ENCODE measurements around the gene CLEC9A. TPM values are rescaled to one million over a fixed set of nuclear protein-coding genes. Genes with fewer than 3 reads are reported as not detected.

CLEC9A gene
- total RNA-seq, 8 experiments from 2014 or later: 0.13 to 0.93 (median 0.39) TPM; not detected in 4

DNA sequence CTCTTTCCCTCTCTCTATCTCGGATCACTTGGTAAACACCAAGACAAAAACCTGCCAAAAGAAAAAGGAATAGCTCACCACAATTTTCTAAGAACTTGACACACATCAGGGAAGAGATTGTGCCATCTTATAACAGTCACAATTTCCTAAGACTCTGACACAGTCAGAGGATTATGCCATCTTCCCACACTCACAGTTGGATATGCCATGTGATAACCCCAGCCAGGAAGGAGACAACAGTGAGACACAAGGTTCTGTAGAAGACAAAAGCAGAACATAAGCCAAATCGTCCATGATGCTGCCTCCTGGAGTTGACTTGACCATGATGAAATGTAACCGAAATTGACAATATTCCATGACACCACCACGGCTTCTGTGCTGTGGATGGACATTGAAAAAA is 2.8 kb upstream of the CLEC9A start:
- in situ Hi-C loops (cut with MboI; ENCODE audit: low pct_unique_long_range_greater_than_20kb in 2 of 9, low sequenced_read_pairs in 9 of 9, unreplicated experiment in 9 of 9): loop anchor here in 2 of 9 experiments (25.0 kb wide), 1 partner anchor 110 kb away; the partner anchor contains the start of gene CLEC7A (in 2 of the 2)
- peak in 1 of 8 experiments; percentile 65 for ATAC-seq (replicated peaks in 6 of 8)
- no peaks in the 10 kb centered on the region for H3K4me1 ChIP-seq (replicated peaks in 1 of 2)
- H3K4me3 ChIP-seq: no peak overlapping the region
- 9 to 100% (median 67%) methylated on average over 1 to 4 of the region's 4 CpGs; no CpG with 5 or more reads in 1 of the 10 experiments for WGBS, 10 experiments
- H3K27ac ChIP-seq: no peak overlapping the region

DNA sequence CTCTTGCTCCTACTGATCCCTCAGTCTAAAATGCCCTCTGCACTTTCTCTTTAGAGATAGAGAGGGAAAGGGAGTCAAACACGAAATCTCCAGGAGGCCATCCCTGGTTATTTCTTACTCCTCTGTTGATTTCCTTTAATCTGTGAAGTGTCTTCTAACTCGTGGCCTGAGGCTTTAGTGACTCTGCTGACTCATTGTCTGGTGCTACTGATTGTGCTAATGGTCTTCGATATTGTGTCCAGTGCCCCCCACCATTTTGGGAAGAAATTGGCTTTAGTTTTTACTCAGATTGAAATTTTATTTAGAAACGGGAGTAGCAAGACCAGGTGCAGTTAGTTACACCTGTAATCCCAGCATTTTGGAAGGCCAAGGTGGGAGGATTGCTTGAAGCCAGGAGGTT is 839 bp downstream of the CLEC9A start:
- Histone ChIP-seq H3K27ac (no peak overlapping the region), H3K4me3 (no peak overlapping the region), H3K4me1 (replicated peaks in 1 of 2) (no peaks in the 10 kb centered on the region)
- in situ Hi-C loops (cut with MboI; ENCODE audit: low pct_unique_long_range_greater_than_20kb in 2 of 9, low sequenced_read_pairs in 9 of 9, unreplicated experiment in 9 of 9): loop anchor here in 3 of 9 experiments (5.0 to 25.0 kb wide), 2 partner anchors 101 to 106 kb away; partner anchors contain the start of gene CLEC7A (in 3 of the 3)
- peak in 2 of 8 experiments; percentile 16 to 20 for ATAC-seq (replicated peaks in 6 of 8)
- 56 to 100% (median 83%) methylated on average over 1 to 4 of the region's 4 CpGs; no CpG with 5 or more reads in 3 of the 10 experiments for WGBS, 10 experiments

DNA sequence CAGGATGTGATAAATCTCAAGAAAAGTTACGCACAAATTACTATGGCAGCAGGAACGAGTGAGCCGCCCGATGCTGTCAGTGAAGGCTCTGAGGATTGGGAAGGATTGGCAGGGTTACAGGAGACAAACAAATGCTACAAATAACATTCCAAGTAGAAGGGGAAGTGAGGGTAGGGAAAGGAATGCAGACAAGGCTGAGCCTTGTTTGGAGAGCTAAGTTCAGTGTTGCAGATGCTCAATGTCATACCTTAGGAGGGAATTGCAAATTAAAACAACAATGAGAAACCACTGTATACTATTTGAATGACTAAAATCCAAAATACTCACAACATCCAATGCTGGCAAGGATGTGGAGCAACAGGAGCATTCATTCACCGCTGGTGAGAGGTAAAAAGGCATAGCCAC is 1.3 kb downstream of the CLEC9A start:
- peak in 2 of 8 experiments; percentile 23 to 41 for ATAC-seq (replicated peaks in 6 of 8)
- H3K4me3 ChIP-seq: no peak overlapping the region
- no peak overlapping the region for H3K27ac ChIP-seq
- WGBS, 10 experiments: 37 to 97% (median 87%) methylated on average over 4 to 5 of the region's 5 CpGs; no CpG with 5 or more reads in 2 of the 10 experiments
- in situ Hi-C loops (cut with MboI; ENCODE audit: low pct_unique_long_range_greater_than_20kb in 2 of 9, low sequenced_read_pairs in 9 of 9, unreplicated experiment in 9 of 9): loop anchor here in 3 of 9 experiments (5.0 to 25.0 kb wide), 2 partner anchors 101 to 106 kb away; partner anchors contain the start of gene CLEC7A (in 3 of the 3)
- no peaks in the 10 kb centered on the region for H3K4me1 ChIP-seq (replicated peaks in 1 of 2)

GRCh38 chr12:10033783-10034545 is 3.5 kb downstream of the CLEC9A start:
- ATAC-seq (replicated peaks in 6 of 8): peak in 2 of 8 experiments; percentile 36 to 38
- in situ Hi-C loops (cut with MboI; ENCODE audit: low pct_unique_long_range_greater_than_20kb in 2 of 9, low sequenced_read_pairs in 9 of 9, unreplicated experiment in 9 of 9): loop anchor here in 3 of 9 experiments (5.0 to 25.0 kb wide), 2 partner anchors 98 to 103 kb away; partner anchors contain the start of gene CLEC7A (in 3 of the 3)
- WGBS, 10 experiments: 0 to 100% (median 72%) methylated on average over 1 of the region's 1 CpG
- Histone ChIP-seq H3K27ac (no peak overlapping the region), H3K4me1 (replicated peaks in 1 of 2) (no peaks in the 10 kb centered on the region), H3K4me3 (no peak overlapping the region)

DNA sequence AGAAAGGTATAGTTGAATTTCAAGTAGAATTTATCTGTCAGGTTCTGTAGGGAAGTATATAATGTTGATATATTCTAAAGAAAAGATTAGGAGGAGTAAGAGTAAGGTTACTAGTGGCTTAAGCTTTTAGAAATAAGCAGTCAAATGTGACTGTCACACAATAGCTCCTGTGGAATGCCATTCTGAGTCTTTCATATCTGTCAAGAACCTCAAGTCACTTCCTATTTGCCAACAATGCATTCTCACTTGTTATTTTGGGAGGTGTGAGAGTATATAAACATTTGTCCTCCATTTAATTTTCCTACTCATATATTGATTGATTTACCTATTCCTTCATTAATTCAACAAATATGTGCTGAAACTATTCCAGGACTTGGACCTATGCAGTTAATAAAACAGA is 11.7 kb downstream of the CLEC9A start:
- in situ Hi-C loops (cut with MboI; ENCODE audit: low pct_unique_long_range_greater_than_20kb in 2 of 9, low sequenced_read_pairs in 9 of 9, unreplicated experiment in 9 of 9): loop anchor here in 2 of 9 experiments (25.0 kb wide), 1 partner anchor 95 kb away; the partner anchor contains the start of gene CLEC7A (in 2 of the 2)

GRCh38 chr12:10048526-10048925 is 18.0 kb downstream of the CLEC9A start:
- no peak for ATAC-seq (replicated peaks in 6 of 8)
- H3K4me1 ChIP-seq (replicated peaks in 1 of 2): no peaks in the 10 kb centered on the region
- H3K4me3 ChIP-seq: no peak overlapping the region
- in situ Hi-C loops (cut with MboI; ENCODE audit: low pct_unique_long_range_greater_than_20kb in 2 of 9, low sequenced_read_pairs in 9 of 9, unreplicated experiment in 9 of 9): loop anchor here in 2 of 9 experiments (25.0 kb wide), 1 partner anchor 89 kb away; the partner anchor contains the start of gene CLEC7A (in 2 of the 2)
- H3K27ac ChIP-seq: no peak overlapping the region
- 40 to 94% (median 70%) methylated on average over 1 to 3 of the region's 3 CpGs for WGBS, 10 experiments

More for the DNA sequence above, 11.7 kb downstream of the CLEC9A start:
- no peak for ATAC-seq (replicated peaks in 6 of 8)
- no peak overlapping the region for H3K4me3 ChIP-seq
- no peak overlapping the region for H3K27ac ChIP-seq
- no peaks in the 10 kb centered on the region for H3K4me1 ChIP-seq (replicated peaks in 1 of 2)

- no peak for ATAC-seq (replicated peaks in 6 of 8)
- Histone ChIP-seq H3K4me1 (replicated peaks in 1 of 2) (no peaks in the 10 kb centered on the region), H3K4me3 (no peak overlapping the region), H3K27ac (no peak overlapping the region)
- WGBS, 10 experiments: 33 to 96% (median 78%) methylated on average over 1 to 7 of the region's 7 CpGs
- in situ Hi-C loops (cut with MboI; ENCODE audit: low pct_unique_long_range_greater_than_20kb in 2 of 9, low sequenced_read_pairs in 9 of 9, unreplicated experiment in 9 of 9): no loop called here
Measured at GRCh38 chr12:10052193-10052913, 21.9 kb downstream of the CLEC9A start.

DNA sequence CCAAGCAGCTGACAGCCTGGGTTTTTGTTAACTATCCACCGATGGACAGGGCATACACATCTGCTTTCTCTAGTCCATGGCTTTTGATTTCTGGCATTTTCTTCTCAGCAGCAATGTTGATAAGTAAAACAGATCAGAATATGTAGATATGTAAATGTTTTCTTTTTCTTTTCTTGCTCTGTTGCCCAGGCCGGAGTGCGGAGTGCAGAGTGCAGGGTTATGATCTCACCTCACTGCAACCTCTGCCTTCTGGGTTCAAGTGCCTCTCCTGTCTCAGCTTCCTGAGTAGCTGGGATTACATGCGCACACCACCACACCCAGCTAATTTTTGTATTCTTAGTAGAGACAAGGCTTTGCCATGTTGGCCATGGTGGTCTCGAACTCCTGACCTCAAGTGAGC is 27.9 kb downstream of the CLEC9A start:
- 60 to 100% (median 92%) methylated on average over 1 to 5 of the region's 5 CpGs; no CpG with 5 or more reads in 3 of the 10 experiments for WGBS, 10 experiments
- Histone ChIP-seq H3K27ac (no peak overlapping the region), H3K4me1 (replicated peaks in 1 of 2) (no peaks in the 10 kb centered on the region), H3K4me3 (no peak overlapping the region)
- ATAC-seq (replicated peaks in 6 of 8): peak in 3 of 8 experiments; percentile 19 to 60 (median 55)
- in situ Hi-C loops (cut with MboI; ENCODE audit: low pct_unique_long_range_greater_than_20kb in 2 of 9, low sequenced_read_pairs in 9 of 9, unreplicated experiment in 9 of 9): no loop called here

DNA sequence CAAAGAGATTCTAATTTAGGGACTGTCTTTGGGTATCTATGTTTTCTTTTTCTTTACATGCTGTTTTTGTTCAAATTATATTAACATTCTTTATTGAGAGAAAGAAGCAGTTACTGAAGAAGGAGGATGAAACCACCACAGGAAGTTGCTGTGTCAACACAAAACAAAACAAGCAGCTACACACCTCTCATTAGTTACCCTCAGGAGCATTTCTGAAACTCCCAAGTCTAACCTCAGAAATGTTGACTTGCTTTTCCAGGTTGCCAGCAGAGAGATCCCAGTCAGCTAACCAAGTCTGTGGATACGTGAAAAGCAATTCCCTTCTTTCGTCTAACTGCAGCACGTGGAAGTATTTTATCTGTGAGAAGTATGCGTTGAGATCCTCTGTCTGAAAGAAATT is 34.8 kb downstream of the CLEC9A start:
- WGBS, 10 experiments: 49 to 100% (median 91%) methylated on average over 1 to 4 of the region's 4 CpGs; no CpG with 5 or more reads in 3 of the 10 experiments
- ATAC-seq (replicated peaks in 6 of 8): no peak
- in situ Hi-C loops (cut with MboI; ENCODE audit: low pct_unique_long_range_greater_than_20kb in 2 of 9, low sequenced_read_pairs in 9 of 9, unreplicated experiment in 9 of 9): no loop called here
- Histone ChIP-seq H3K27ac (no peak overlapping the region), H3K4me1 (replicated peaks in 1 of 2) (no peaks in the 10 kb centered on the region), H3K4me3 (no peak overlapping the region)

DNA sequence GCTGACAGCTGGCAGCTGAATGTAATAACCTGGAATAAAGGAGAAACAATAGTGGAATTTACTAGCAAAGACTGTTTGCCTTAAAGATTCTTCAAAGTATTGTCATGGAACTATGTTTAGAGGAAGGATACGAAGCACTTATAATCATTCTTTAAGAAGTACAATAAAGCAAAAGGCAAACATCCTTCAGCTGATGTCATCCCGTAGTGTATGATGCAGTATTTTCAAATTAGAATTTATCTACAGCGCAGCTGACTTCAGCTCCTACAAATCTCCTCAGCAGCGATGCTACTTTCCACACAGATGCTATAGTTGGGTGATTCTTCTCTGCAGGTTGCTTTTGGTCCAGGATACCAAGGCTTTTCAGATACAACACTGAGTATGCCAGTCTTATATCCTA is 36.8 kb downstream of the CLEC9A start:
- WGBS, 10 experiments: 56 to 100% (median 74%) methylated on average over 1 to 4 of the region's 4 CpGs
- Histone ChIP-seq H3K27ac (no peak overlapping the region), H3K4me3 (no peak overlapping the region), H3K4me1 (replicated peaks in 1 of 2) (no peaks in the 10 kb centered on the region)
- peak in 1 of 8 experiments; percentile 66 for ATAC-seq (replicated peaks in 6 of 8)
- in situ Hi-C loops (cut with MboI; ENCODE audit: low pct_unique_long_range_greater_than_20kb in 2 of 9, low sequenced_read_pairs in 9 of 9, unreplicated experiment in 9 of 9): no loop called here

GRCh38 chr12:10067942-10068341 is 37.5 kb downstream of the CLEC9A start:
- H3K27ac ChIP-seq: no peak overlapping the region
- WGBS, 10 experiments: 39 to 100% (median 65%) methylated on average over 1 to 3 of the region's 3 CpGs; no CpG with 5 or more reads in 1 of the 10 experiments
- no peak for ATAC-seq (replicated peaks in 6 of 8)

DNA sequence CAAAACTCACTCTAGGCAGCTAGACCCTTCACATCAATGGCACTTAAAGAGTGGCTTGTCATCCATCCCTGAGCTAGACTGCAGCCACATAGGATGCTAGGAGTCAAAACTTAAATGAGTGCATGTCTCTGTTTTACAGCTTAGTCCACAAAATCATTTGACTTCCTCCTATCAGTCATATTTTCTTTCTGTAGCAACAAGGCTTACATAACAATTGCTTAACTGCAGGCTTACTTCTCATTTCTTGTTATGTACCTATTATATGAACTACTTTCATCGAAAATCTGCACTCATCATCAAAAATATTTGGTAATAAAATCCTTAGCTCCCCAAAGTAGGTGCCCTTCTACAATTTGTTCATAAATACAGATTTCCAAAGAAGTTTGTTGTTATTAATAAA is 38.2 kb downstream of the CLEC9A start:
- H3K4me1 ChIP-seq (replicated peaks in 1 of 2): no peaks in the 10 kb centered on the region
- ATAC-seq (replicated peaks in 6 of 8): no peak
- WGBS, 10 experiments: 40 to 100% (median 73%) methylated on average over 1 of the region's 1 CpG; no CpG with 5 or more reads in 3 of the 10 experiments
- in situ Hi-C loops (cut with MboI; ENCODE audit: low pct_unique_long_range_greater_than_20kb in 2 of 9, low sequenced_read_pairs in 9 of 9, unreplicated experiment in 9 of 9): no loop called here
- H3K4me3 ChIP-seq: no peak overlapping the region
- H3K27ac ChIP-seq: no peak overlapping the region

More at GRCh38 chr12:10067942-10068341, 37.5 kb downstream of the CLEC9A start:
- in situ Hi-C loops (cut with MboI; ENCODE audit: low pct_unique_long_range_greater_than_20kb in 2 of 9, low sequenced_read_pairs in 9 of 9, unreplicated experiment in 9 of 9): no loop called here
- no peaks in the 10 kb centered on the region for H3K4me1 ChIP-seq (replicated peaks in 1 of 2)
- no peak overlapping the region for H3K4me3 ChIP-seq

- WGBS, 10 experiments: 3 to 82% (median 65%) methylated on average over 2 to 4 of the region's 4 CpGs; no CpG with 5 or more reads in 1 of the 10 experiments
- H3K4me1 ChIP-seq (replicated peaks in 1 of 2): no peaks in the 10 kb centered on the region
- in situ Hi-C loops (cut with MboI; ENCODE audit: low pct_unique_long_range_greater_than_20kb in 2 of 9, low sequenced_read_pairs in 9 of 9, unreplicated experiment in 9 of 9): no loop called here
- no peak overlapping the region for H3K27ac ChIP-seq
- peak in 3 of 8 experiments; percentile 41 to 90 (median 77) for ATAC-seq (replicated peaks in 6 of 8)
- H3K4me3 ChIP-seq: no peak overlapping the region
Measured at GRCh38 chr12:10069099-10069498, 38.6 kb downstream of the CLEC9A start.

Measured in motor neuron (in vitro differentiated cells).